Camera-type eye (tissue), 1 donor: ENCODE results near the gene GAL3ST1. TPM values are rescaled to one million over a fixed set of nuclear protein-coding genes. Genes with fewer than 3 reads are reported as not detected.

Source experiments
- total RNA-seq: library from RNA; depleted of rRNA; stranded (reverse); fragments of >200 nt; gene quantifications from one replicate; pipeline ENCODE4 v1.2.3, GENCODE V29; 2014

The GAL3ST1 gene
- 2.7 TPM for total RNA-seq

GRCh38 chr22:30574095-30574981 is at the start of gene GAL3ST1:
GAL3ST1 (minus strand) TSS chr22:30574665; CDS start chr22:30557392, 17,273 bp downstream.

GRCh38 chr22:30606455-30607299 is 32.2 kb upstream of the GAL3ST1 start, which contains the start of gene TCN2:
TCN2 (plus strand) TSS chr22:30607174; CDS start chr22:30607332, 158 bp downstream.

GRCh38 chr22:30591588-30592359 is 17.3 kb upstream of the GAL3ST1 start, which contains the start of gene PES1:
PES1 (minus strand) TSS chr22:30591910; CDS start chr22:30591833, 77 bp downstream.

GRCh38 chr22:30546616-30547015 is 27.8 kb downstream of the GAL3ST1 start, which contains the start of gene SEC14L6:
SEC14L6 (minus strand) TSS chr22:30546741; CDS start chr22:30546682, 59 bp downstream.

Other genes starting within 250 kb of the GAL3ST1 start
- gene TBC1D10A, start 247.7 kb downstream of the GAL3ST1 start, total RNA-seq: 13.7 TPM
- gene SF3A1, start 217.8 kb downstream of the GAL3ST1 start, total RNA-seq: 78.5 TPM
- 13.0 TPM for gene CCDC157, start 217.7 kb downstream of the GAL3ST1 start, total RNA-seq
- gene RNF215, start 187.3 kb downstream of the GAL3ST1 start, total RNA-seq: 19.8 TPM
- gene SEC14L2, start 177.6 kb downstream of the GAL3ST1 start, total RNA-seq: 27.5 TPM
- gene MTFP1, start 148.9 kb downstream of the GAL3ST1 start, total RNA-seq: 18.7 TPM
- gene SEC14L3, start 102.6 kb downstream of the GAL3ST1 start, total RNA-seq: not detected
- 0.60 TPM for gene SEC14L4, start 69.0 kb downstream of the GAL3ST1 start, total RNA-seq
- gene SEC14L6, start 27.9 kb downstream of the GAL3ST1 start, total RNA-seq: 4.1 TPM
- 42.1 TPM for gene PES1, start 17.2 kb upstream of the GAL3ST1 start, total RNA-seq
- gene TCN2, start 32.5 kb upstream of the GAL3ST1 start, total RNA-seq: 31.2 TPM
- 8.8 TPM for gene SLC35E4, start 61.1 kb upstream of the GAL3ST1 start, total RNA-seq
- gene DUSP18, start 93.2 kb upstream of the GAL3ST1 start, total RNA-seq: 16.6 TPM
- gene OSBP2, start 120.2 kb upstream of the GAL3ST1 start, total RNA-seq: 59.9 TPM